B cell (primary cell): ENCODE measurements around the gene FBP1. TPM values are rescaled to one million over a fixed set of nuclear protein-coding genes. Genes with fewer than 3 reads are reported as not detected.

Experiments
- ATAC-seq: fragments of 200-7000 bp; cut with Tn5 transposase; one replicate; pipeline ENCODE4 v1.10.0; 2021; ENCODE audit warnings: low read depth, mild to moderate bottlenecking, moderate number of reproducible peaks, moderate library complexity
- CTCF ChIA-PET: fragments of 350-600 bp; sonication (Branson Sonifier 250); formaldehyde crosslinking; loops from one replicate; lab custom pipeline; 2021; ENCODE audit warnings: antibody characterized with exemption, inconsistent platforms; lab: Charles Lee
- POLR2A ChIA-PET: fragments of 350-600 bp; sonication (Branson Sonifier 250); formaldehyde crosslinking; loops from one replicate; lab custom pipeline; 2021; ENCODE audit warnings: antibody characterized with exemption; lab: Charles Lee
- DNase-seq: peaks from one replicate; pipeline ENCODE4 v3.0.0; 2013
- H2AFZ ChIP-seq: 2 replicates; pipeline ENCODE4 v1.6.1; 2012; ENCODE audit warnings: mild to moderate bottlenecking, low read depth, low read length; ENCODE audit not compliant: insufficient read depth, poor library complexity, severe bottlenecking
- H3K27ac ChIP-seq, 2 donors: 1 replicate in 1 of 2; 2 replicates in 1 of 2; pipeline ENCODE4 v1.5.1; 2012 to 2013; ENCODE audit warnings: low read length in 2 of 2, mild to moderate bottlenecking in 2 of 2, moderate library complexity in 1 of 2
- H3K27me3 ChIP-seq, 4 experiments: fragments of 200-600 bp in 1 of 4; sonication (generic) in 1 of 4; replicated peaks in 1 of 4; 1 replicate in 2 of 4; 2 replicates in 2 of 4; pipeline versions ENCODE4 v1.6.1 to v1.7.0; 2013 to 2016; ENCODE audit warnings: low read length in 3 of 4, mild to moderate bottlenecking in 2 of 4, mixed read lengths in 1 of 4, moderate library complexity in 1 of 4; ENCODE audit not compliant: insufficient read depth in 4 of 4, control insufficient read depth in 3 of 4; ENCODE audit errors: control extremely low read depth in 1 of 4
- H3K36me3 ChIP-seq, 2 experiments: replicated peaks in 1 of 2; 1 replicate in 1 of 2; 2 replicates in 1 of 2; pipeline versions ENCODE4 v1.6.1 to v1.7.1; 2013; ENCODE audit warnings: low read length in 1 of 2; ENCODE audit not compliant: insufficient read depth in 2 of 2, control insufficient read depth in 1 of 2; ENCODE audit errors: control extremely low read depth in 1 of 2, extremely low read depth in 1 of 2
- H3K4me1 ChIP-seq, 2 donors: fragments of 200-600 bp in 1 of 2; sonication (generic) in 1 of 2; 1 replicate in 1 of 2; 2 replicates in 1 of 2; pipeline versions ENCODE4 v1.5.1 to v1.6.1; 2013 to 2017; ENCODE audit warnings: low read length in 2 of 2; ENCODE audit not compliant: control insufficient read depth in 2 of 2, insufficient read depth in 2 of 2
- H3K4me2 ChIP-seq: replicated peaks from 2 replicates; pipeline ENCODE3; 2012; ENCODE audit warnings: mild to moderate bottlenecking, low read depth, low read length; ENCODE audit not compliant: poor library complexity, severe bottlenecking
- H3K4me3 ChIP-seq, 5 experiments: fragments of 200-600 bp in 1 of 5; sonication (generic) in 1 of 5; 1 replicate in 3 of 5; 2 replicates in 2 of 5; pipeline versions ENCODE4 v1.5.1 to v1.7.0; 2011 to 2016; ENCODE audit warnings: low read length in 4 of 5, mild to moderate bottlenecking in 4 of 5, low read depth in 2 of 5, control low read depth in 1 of 5, moderate library complexity in 1 of 5; ENCODE audit not compliant: insufficient read depth in 1 of 5; ENCODE audit errors: control extremely low read depth in 1 of 5, extremely low read depth in 1 of 5
- H3K79me2 ChIP-seq: fragments of 200-600 bp; sonication (generic); one replicate; pipeline ENCODE4 v1.6.0; 2016; ENCODE audit warnings: low read length; ENCODE audit not compliant: control insufficient read depth, insufficient read depth
- H3K9ac ChIP-seq: fragments of 200-600 bp; sonication (generic); 2 replicates; pipeline ENCODE4 v1.6.1; 2017; ENCODE audit warnings: mild to moderate bottlenecking, low read length, moderate library complexity
- H3K9me3 ChIP-seq, 3 donors: one replicate each; pipeline versions ENCODE4 v1.6.1 to v1.7.1; 2013; ENCODE audit warnings: low read length in 2 of 3; ENCODE audit not compliant: control insufficient read depth in 2 of 3, insufficient read depth in 1 of 3; ENCODE audit errors: control extremely low read depth in 1 of 3
- H4K20me1 ChIP-seq: 2 replicates; pipeline ENCODE4 v1.6.0; 2012; ENCODE audit warnings: mild to moderate bottlenecking, low read length; ENCODE audit not compliant: insufficient read depth, control insufficient read depth, poor library complexity, severe bottlenecking
- H3K27ac Mint-ChIP-seq: one replicate; pipeline ENCODE4 v1.8.0; 2021; ENCODE audit warnings: mixed read lengths
- H3K27me3 Mint-ChIP-seq: one replicate; pipeline ENCODE4 v1.8.0; 2021; ENCODE audit warnings: mixed read lengths
- H3K4me1 Mint-ChIP-seq: one replicate; pipeline ENCODE4 v1.8.0; 2021; ENCODE audit warnings: mixed read lengths
- H3K4me3 Mint-ChIP-seq: one replicate; pipeline ENCODE4 v1.8.0; 2021; ENCODE audit warnings: mixed read lengths
- H3K9me3 Mint-ChIP-seq: one replicate; pipeline ENCODE4 v1.8.0; 2022; ENCODE audit warnings: mixed read lengths; ENCODE audit not compliant: insufficient read depth
- EZH2 ChIP-seq: IDR thresholded peaks from 2 replicates; pipeline ENCODE4 v1.6.1; 2012; ENCODE audit warnings: borderline replicate concordance, low read depth, mild to moderate bottlenecking, moderate library complexity, low read length; ENCODE audit not compliant: insufficient read depth, poor library complexity, severe bottlenecking
- WGBS: methylation state at CpG from one replicate; pipeline ENCODE4 v1.1.5; 2013; ENCODE audit warnings: missing lambda C conversion rate; ENCODE audit not compliant: insufficient coverage; 5-methylcytosine and 5-hydroxymethylcytosine counted together
- intact Hi-C: fragments of 100-400 bp; cut with micrococcal nuclease; formaldehyde crosslinking; loops from one replicate; pipeline ENCODE4 v1.10.0; 2022
- polyA plus RNA-seq: library from polyadenylated mRNA; depleted of rRNA; stranded (reverse); fragments of >200 nt; gene quantifications from 2 replicates; pipeline ENCODE4 v1.2.3, GENCODE V29; 2012
- total RNA-seq, 2 donors: library from RNA; stranded (reverse); fragments of 120-200 nt in 1 of 2; gene quantifications; 1 replicate in 1 of 2; 2 replicates in 1 of 2; pipeline versions ENCODE4 v1.2.3 to v1.2.4, GENCODE V29; 2013 to 2022
- TF ChIP-seq, protein P1 (sequence below): fragments of 200-600 bp; IDR thresholded peaks from one replicate; pipeline ENCODE4 v1.8.0; 2022; ENCODE audit warnings: antibody characterized with exemption, mild to moderate bottlenecking

The FBP1 gene
- total and polyA plus RNA-seq, 2 donors (not counting 1 experiment from before 2014, with no cell fraction given): 2.8 TPM

DNA sequence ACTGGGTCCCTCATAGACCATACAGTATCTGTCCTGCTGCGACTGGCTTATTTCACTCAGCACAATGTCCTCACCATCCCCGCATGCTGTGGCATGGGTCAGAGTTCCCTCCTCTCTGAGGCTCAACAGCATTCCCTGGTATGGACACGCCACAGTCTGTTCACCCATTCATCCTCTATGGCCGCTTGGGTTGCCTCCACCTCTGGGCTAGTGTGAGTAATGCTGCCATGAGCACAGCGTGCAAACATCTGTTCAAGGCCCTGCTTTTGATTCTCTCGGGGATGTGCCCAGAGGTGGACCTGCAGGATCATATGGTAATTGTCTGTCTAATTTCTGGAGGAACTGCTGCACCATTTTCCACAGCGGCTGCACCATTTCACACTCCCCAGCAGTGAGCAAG lies 40.2 kb downstream of the FBP1 start:
- no peaks in the 10 kb centered on the region for H3K79me2 ChIP-seq
- H4K20me1 ChIP-seq: no peaks in the 10 kb centered on the region
- H3K27me3 Mint-ChIP-seq: peaks cover 14% of the 10 kb centered on the region
- H3K4me1 ChIP-seq: peaks cover 0 to 4% of the 10 kb centered on the region in 2 donors
- DNase-seq (no peak), ATAC-seq (no peak)
- peaks cover 5% of the 10 kb centered on the region for H3K4me1 Mint-ChIP-seq
- TF ChIP-seq, protein P1, sequence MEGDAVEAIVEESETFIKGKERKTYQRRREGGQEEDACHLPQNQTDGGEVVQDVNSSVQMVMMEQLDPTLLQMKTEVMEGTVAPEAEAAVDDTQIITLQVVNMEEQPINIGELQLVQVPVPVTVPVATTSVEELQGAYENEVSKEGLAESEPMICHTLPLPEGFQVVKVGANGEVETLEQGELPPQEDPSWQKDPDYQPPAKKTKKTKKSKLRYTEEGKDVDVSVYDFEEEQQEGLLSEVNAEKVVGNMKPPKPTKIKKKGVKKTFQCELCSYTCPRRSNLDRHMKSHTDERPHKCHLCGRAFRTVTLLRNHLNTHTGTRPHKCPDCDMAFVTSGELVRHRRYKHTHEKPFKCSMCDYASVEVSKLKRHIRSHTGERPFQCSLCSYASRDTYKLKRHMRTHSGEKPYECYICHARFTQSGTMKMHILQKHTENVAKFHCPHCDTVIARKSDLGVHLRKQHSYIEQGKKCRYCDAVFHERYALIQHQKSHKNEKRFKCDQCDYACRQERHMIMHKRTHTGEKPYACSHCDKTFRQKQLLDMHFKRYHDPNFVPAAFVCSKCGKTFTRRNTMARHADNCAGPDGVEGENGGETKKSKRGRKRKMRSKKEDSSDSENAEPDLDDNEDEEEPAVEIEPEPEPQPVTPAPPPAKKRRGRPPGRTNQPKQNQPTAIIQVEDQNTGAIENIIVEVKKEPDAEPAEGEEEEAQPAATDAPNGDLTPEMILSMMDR: no peak
- TF ChIP-seq EZH2: no peak
- H3K9ac ChIP-seq: no peak overlapping the region
- no peaks in the 10 kb centered on the region for H3K36me3 ChIP-seq
- H2AFZ ChIP-seq: no peak overlapping the region
- no peak overlapping the region for H3K4me3 Mint-ChIP-seq
- CTCF ChIA-PET: no interaction called here
- WGBS: 96% methylated on average over 5 of the region's 7 CpGs
- no peaks in the 10 kb centered on the region for H3K9me3 Mint-ChIP-seq
- H3K27ac Mint-ChIP-seq: no peak overlapping the region
- H3K27me3 ChIP-seq: no peaks in the 10 kb centered on the region
- no peak overlapping the region for H3K27ac ChIP-seq
- POLR2A ChIA-PET: no interaction called here
- H3K9me3 ChIP-seq: no peaks in the 10 kb centered on the region
- no peak overlapping the region for H3K4me2 ChIP-seq
- intact Hi-C loops: no loop called here
- H3K4me3 ChIP-seq: no peak overlapping the region

DNA sequence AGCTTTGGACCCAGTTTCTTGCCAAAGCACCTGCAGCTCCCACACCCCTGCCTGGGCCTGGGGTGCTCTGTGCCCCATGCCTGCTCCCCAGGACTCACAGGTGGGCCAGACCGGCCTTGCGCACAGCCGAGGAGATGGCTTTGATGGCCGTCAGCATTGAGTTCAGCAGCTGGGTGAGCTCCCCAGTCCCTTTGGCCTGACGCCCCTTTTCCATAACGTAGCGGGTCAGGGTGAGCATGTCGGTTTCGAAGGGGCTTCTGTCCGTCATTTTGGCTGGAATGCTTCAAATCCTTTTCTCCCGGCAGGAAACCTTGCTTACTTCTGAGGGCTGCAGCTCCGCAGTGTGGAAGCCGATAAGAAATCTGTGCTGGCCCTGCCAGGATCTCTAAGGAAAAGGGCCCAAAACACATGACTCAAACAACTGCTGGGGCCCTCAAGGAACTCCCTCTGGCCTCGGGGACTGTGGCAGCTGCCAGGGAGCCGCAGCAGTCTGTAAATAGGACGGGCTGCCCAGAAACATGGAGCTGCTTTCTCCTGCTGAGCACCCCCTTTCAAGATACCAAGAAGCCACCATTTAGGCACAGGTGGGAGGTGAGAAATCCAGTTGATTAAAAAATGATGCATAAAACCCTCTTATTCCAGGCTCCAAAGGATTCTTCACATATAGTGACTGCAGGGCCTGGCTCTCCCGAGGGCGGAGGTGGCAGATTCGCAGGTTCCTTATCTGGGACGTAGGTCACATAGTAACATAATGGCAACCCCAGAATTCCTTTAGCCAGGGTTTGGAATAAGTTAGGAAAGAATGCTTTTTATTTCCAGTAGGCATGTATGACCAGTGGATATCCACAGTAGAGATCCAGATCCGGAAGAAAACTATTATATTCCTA lies 45.6 kb downstream of the FBP1 start, which contains the start of gene FBP2:
Gene FBP2 (minus strand): TSS at position 366 of the 887 bp plus-strand sequence. CDS start 98 bp downstream, at position 268.
- no peak within 1 kb of the TSS for H3K4me3 Mint-ChIP-seq
- WGBS: 90% methylated on average over 16 of the region's 21 CpGs
- CTCF ChIA-PET: no interaction called here

More for the DNA sequence above, 45.6 kb downstream of the FBP1 start, which contains the start of gene FBP2:
- H3K27ac Mint-ChIP-seq: no peak within 1 kb of the TSS
- no peaks in the 10 kb centered on the region for H3K9me3 Mint-ChIP-seq
- no peaks in the 10 kb centered on the region for H3K4me1 Mint-ChIP-seq
- no peak for ATAC-seq
- POLR2A ChIA-PET: no interaction called here
- Histone ChIP-seq H3K27ac (no peak within 1 kb of the TSS), H3K36me3 (no peaks in the 10 kb centered on the region), H3K9me3 (no peaks in the 10 kb centered on the region), H3K4me2 (no peak within 1 kb of the TSS), H2AFZ (no peak within 1 kb of the TSS), H3K4me3 (no peak within 1 kb of the TSS), H3K27me3 (no peaks in the 10 kb centered on the region), H3K9ac (no peak within 1 kb of the TSS), H3K4me1 (no peaks in the 10 kb centered on the region), H4K20me1 (no peaks in the 10 kb centered on the region), H3K79me2 (no peaks in the 10 kb centered on the region)
- peaks cover 29% of the 10 kb centered on the region for H3K27me3 Mint-ChIP-seq
- TF ChIP-seq EZH2: no peak
- TF ChIP-seq, protein P1: no peak
- intact Hi-C loops: no loop called here
- no peak for DNase-seq
